Germinal center (tissue), 1 donor: ENCODE results near the gene GRIN2C.
A peak's percentile ranks its signal among the peaks of the same experiment; 100 is the strongest.

Experiments
- DNase-seq: peaks from one replicate; pipeline ENCODE4 v3.0.0; 2012; ENCODE audit warnings: mixed read lengths, low spot score

The GRIN2C gene

GRCh38 chr17:74846621-74847020 is 13.1 kb downstream of the GRIN2C start:
- no peak for DNase-seq

- DNase-seq, result no peak
Measured at GRCh38 chr17:74843352-74843627, 16.4 kb downstream of the GRIN2C start.

- peak; percentile 44 for DNase-seq
Measured at GRCh38 chr17:74842599-74843351, 16.9 kb downstream of the GRIN2C start.

GRCh38 chr17:74842146-74842598 is 17.5 kb downstream of the GRIN2C start:
- DNase-seq, result no peak

GRCh38 chr17:74840989-74841666 is 18.6 kb downstream of the GRIN2C start:
- DNase-seq, result no peak

- no peak for DNase-seq
Measured at GRCh38 chr17:74839990-74840852, 19.5 kb downstream of the GRIN2C start.

- no peak for DNase-seq
Measured at GRCh38 chr17:74838274-74838673, 21.4 kb downstream of the GRIN2C start.

- DNase-seq, result no peak
Measured at GRCh38 chr17:74836691-74837467, 22.8 kb downstream of the GRIN2C start.

GRCh38 chr17:74836191-74836590 is 23.5 kb downstream of the GRIN2C start:
- DNase-seq, result no peak

- DNase-seq, result peak; percentile 76
Measured at GRCh38 chr17:74833501-74834377, 25.9 kb downstream of the GRIN2C start.

GRCh38 chr17:74832421-74832820 is 27.3 kb downstream of the GRIN2C start:
- peak; percentile 75 for DNase-seq

GRCh38 chr17:74831444-74832146 is 28.1 kb downstream of the GRIN2C start:
- no peak for DNase-seq

GRCh38 chr17:74830861-74831260 is 28.8 kb downstream of the GRIN2C start:
- no peak for DNase-seq

GRCh38 chr17:74827800-74828199 is 31.9 kb downstream of the GRIN2C start:
- DNase-seq, result no peak

GRCh38 chr17:74825952-74826719 is 33.5 kb downstream of the GRIN2C start:
- no peak for DNase-seq

GRCh38 chr17:74824961-74825627 is 34.6 kb downstream of the GRIN2C start:
- DNase-seq, result no peak

- DNase-seq, result no peak
Measured at GRCh38 chr17:74822939-74823367, 36.7 kb downstream of the GRIN2C start.

- no peak for DNase-seq
Measured at GRCh38 chr17:74822335-74822938, 37.2 kb downstream of the GRIN2C start.
